ENCODE measurements around the gene PPP1R3E. TPM values are rescaled to one million over a fixed set of nuclear protein-coding genes. Genes with fewer than 3 reads are reported as not detected.
"Not testable (repeated sequence)": the region's sequence is repeated elsewhere in the genome, so short reads cannot be mapped to it uniquely, and the experiment has no call there.

Gene PPP1R3E
- total RNA-seq, 1 experiment from 2014 or later = 3.9 TPM

- Histone ChIP-seq H3K9me3 (ENCODE audit: control insufficient read depth, low read depth, low read length) (no peaks in the 10 kb centered on the region), H3K4me2 (ENCODE audit: insufficient read depth, insufficient read length, low read length) (no peak overlapping the region), H3K4ac (ENCODE audit: low read depth, low read length) (no peak overlapping the region), H3K23ac (ENCODE audit: insufficient read length, low read depth, low read length) (no peak overlapping the region), H3K4me1 (ENCODE audit: insufficient read depth, low read length) (no peaks in the 10 kb centered on the region), H3K23me2 (ENCODE audit: insufficient read length, low read depth, low read length, poor library complexity, severe bottlenecking) (no peaks in the 10 kb centered on the region), H3K14ac (ENCODE audit: insufficient read depth, low read length) (no peak overlapping the region), H3K79me1 (ENCODE audit: insufficient read depth, low read depth, low read length, poor library complexity, severe bottlenecking) (no peaks in the 10 kb centered on the region), H3K18ac (ENCODE audit: insufficient read length, low read depth, low read length) (no peak overlapping the region), H2BK12ac (ENCODE audit: insufficient read length, low read depth, low read length) (no peak overlapping the region), H3K79me2 (ENCODE audit: insufficient read depth, low read length) (no peaks in the 10 kb centered on the region), H2BK20ac (ENCODE audit: low read depth, low read length, poor library complexity, severe bottlenecking) (peak overlapping the region; percentile 26), H3K27ac (ENCODE audit: insufficient read length, low read depth, low read length) (no peak overlapping the region), H3K56ac (ENCODE audit: insufficient read length, low read depth, low read length) (no peak overlapping the region), H2BK120ac (ENCODE audit: low read depth, low read length, poor library complexity, severe bottlenecking) (no peak overlapping the region), H3T11ph (ENCODE audit: low read length) (no peak overlapping the region), H4K91ac (ENCODE audit: insufficient read length, low read depth, low read length) (no peak overlapping the region), H3K9ac (ENCODE audit: extremely low read depth, insufficient read length, low read length) (no peak overlapping the region), H2AK5ac (ENCODE audit: insufficient read length, low read length) (no peak overlapping the region), H3K27me3 (ENCODE audit: insufficient read depth, low read length) (no peaks in the 10 kb centered on the region; the same call in 1 of the 2 replicates), H2BK15ac (ENCODE audit: low read depth, low read length) (no peak overlapping the region), H4K5ac (ENCODE audit: insufficient read length, low read depth, low read length) (no peak overlapping the region), H4K8ac (replicated peaks; ENCODE audit: insufficient read length, low read depth, low read length) (no peak overlapping the region), H4K20me1 (ENCODE audit: control insufficient read depth, insufficient read depth, insufficient read length) (no peaks in the 10 kb centered on the region), H2BK5ac (ENCODE audit: insufficient read length, low read length) (no peak overlapping the region), H2AFZ (ENCODE audit: low read length) (no peak overlapping the region)
- no peaks in the 10 kb centered on the region for H3K36me3 Mint-ChIP-seq (ENCODE audit: insufficient read depth in 1 of 3, low read depth in 3 of 3)
- no peaks in the 10 kb centered on the region for H3K9me3 Mint-ChIP-seq
- no peak overlapping the region for H3K27ac Mint-ChIP-seq
- no peak for DNase-seq
- no CpG with 5 or more reads among the region's 7 CpGs for WGBS (ENCODE audit: extremely low coverage, insufficient read length, low lambda C conversion rate)
- H3K4me1 Mint-ChIP-seq = no peaks in the 10 kb centered on the region
- TF ChIP-seq CTCF (conservative IDR thresholded peaks at IDR 0.05) = no peak
- peaks cover 100% of the 10 kb centered on the region for H3K27me3 Mint-ChIP-seq (ENCODE audit: low read depth)
- no peak overlapping the region for H3K4me3 Mint-ChIP-seq
Measured at GRCh38 chr14:23269193-23269592, 33.5 kb downstream of the PPP1R3E start.

- H2AK5ac ChIP-seq (ENCODE audit: insufficient read length, low read length); H3K4me2 ChIP-seq (ENCODE audit: insufficient read depth, insufficient read length, low read length); H3K27ac ChIP-seq (ENCODE audit: insufficient read length, low read depth, low read length); H3K23ac ChIP-seq (ENCODE audit: insufficient read length, low read depth, low read length); H2AFZ ChIP-seq (ENCODE audit: low read length); H3K79me2 ChIP-seq (ENCODE audit: insufficient read depth, low read length); H2BK12ac ChIP-seq (ENCODE audit: insufficient read length, low read depth, low read length); H4K20me1 ChIP-seq (ENCODE audit: control insufficient read depth, insufficient read depth, insufficient read length); H4K91ac ChIP-seq (ENCODE audit: insufficient read length, low read depth, low read length); H3K23me2 ChIP-seq (ENCODE audit: insufficient read length, low read depth, low read length, poor library complexity, severe bottlenecking); H3K9me3 Mint-ChIP-seq; H3K18ac ChIP-seq (ENCODE audit: insufficient read length, low read depth, low read length); H3K36me3 Mint-ChIP-seq (ENCODE audit: insufficient read depth in 1 of 3, low read depth in 3 of 3); H4K8ac ChIP-seq (replicated peaks; ENCODE audit: insufficient read length, low read depth, low read length); H3K4me1 ChIP-seq (ENCODE audit: insufficient read depth, low read length); H4K5ac ChIP-seq (ENCODE audit: insufficient read length, low read depth, low read length); H3K9me3 ChIP-seq (ENCODE audit: control insufficient read depth, low read depth, low read length); H3K4me3 Mint-ChIP-seq; DNase-seq; H3K79me1 ChIP-seq (ENCODE audit: insufficient read depth, low read depth, low read length, poor library complexity, severe bottlenecking); H2BK120ac ChIP-seq (ENCODE audit: low read depth, low read length, poor library complexity, severe bottlenecking); H3K9ac ChIP-seq (ENCODE audit: extremely low read depth, insufficient read length, low read length); H2BK20ac ChIP-seq (ENCODE audit: low read depth, low read length, poor library complexity, severe bottlenecking); H3K14ac ChIP-seq (ENCODE audit: insufficient read depth, low read length); H2BK15ac ChIP-seq (ENCODE audit: low read depth, low read length); H3K27me3 ChIP-seq (ENCODE audit: insufficient read depth, low read length); H3K56ac ChIP-seq (ENCODE audit: insufficient read length, low read depth, low read length); H3K27ac Mint-ChIP-seq; H2BK5ac ChIP-seq (ENCODE audit: insufficient read length, low read length); H3K4ac ChIP-seq (ENCODE audit: low read depth, low read length); H3T11ph ChIP-seq (ENCODE audit: low read length): not testable (repeated sequence)
- WGBS (ENCODE audit: extremely low coverage, insufficient read length, low lambda C conversion rate) = no CpG with 5 or more reads among the region's 8 CpGs
- H3K4me1 Mint-ChIP-seq = peaks cover 13 to 29% of the 10 kb centered on the region in 2 experiments
- H3K27me3 Mint-ChIP-seq (ENCODE audit: low read depth) = peaks cover 40% of the 10 kb centered on the region
Measured at GRCh38 chr14:23260849-23261248, 41.8 kb downstream of the PPP1R3E start.

Measured in H9 (cell line).